ENCODE measurements around the gene MRPL20. TPM values are rescaled to one million over a fixed set of nuclear protein-coding genes. Genes with fewer than 3 reads are reported as not detected.

MRPL20 gene
- total RNA-seq (2022; extraction: Qiagen RNA extraction): 130 to 166 TPM (median 137 TPM) in 5 replicates

GRCh38 chr1:1406821-1407635, at the start of gene MRPL20:
TSS of gene MRPL20 (minus strand) at chr1:1407293. CDS start at chr1:1407217, 76 bp downstream.

GRCh38 chr1:1449099-1449739, 42.1 kb upstream of the MRPL20 start, which contains the start of gene ATAD3C:
TSS of gene ATAD3C (plus strand) at chr1:1449689. CDS start at chr1:1450684, 995 bp downstream.

GRCh38 chr1:1435106-1435903, 28.2 kb upstream of the MRPL20 start, which contains the start of gene VWA1:
TSS of gene VWA1 (plus strand) at chr1:1435690. CDS start at chr1:1435749, 59 bp downstream.

GRCh38 chr1:1421147-1421906, 14.2 kb upstream of the MRPL20 start, which contains the start of gene ANKRD65:
TSS of gene ANKRD65 (minus strand) at chr1:1421276. CDS start at chr1:1421005, 271 bp downstream.

GRCh38 chr1:1399187-1399871, 7.8 kb downstream of the MRPL20 start, which contains the start of gene CCNL2:
TSS of gene CCNL2 (minus strand) at chr1:1399335. CDS start at chr1:1399306, 29 bp downstream.

GRCh38 chr1:1374929-1375662, 32.0 kb downstream of the MRPL20 start, which contains the start of gene AURKAIP1:
TSS of gene AURKAIP1 (minus strand) at chr1:1375207. CDS start at chr1:1374756, 451 bp downstream.

GRCh38 chr1:1358433-1359271, 48.4 kb downstream of the MRPL20 start, which contains the start of gene MXRA8:
TSS of gene MXRA8 (minus strand) at chr1:1358555. CDS start at chr1:1358504, 51 bp downstream.

Other genes with a start within 250 kb of the MRPL20 start
- not detected in 5 replicates for gene TTLL10, start 233.4 kb downstream of the MRPL20 start, total RNA-seq (2022; extraction: Qiagen RNA extraction)
- 0.15 to 0.25 TPM (median 0.15 TPM) in 3 of 5 replicates, not detected in the others for gene TNFRSF18, start 200.7 kb downstream of the MRPL20 start, total RNA-seq (2022; extraction: Qiagen RNA extraction)
- 0.11 to 0.19 TPM (median 0.14 TPM) in 3 of 5 replicates, not detected in the others for gene TNFRSF4, start 193.1 kb downstream of the MRPL20 start, total RNA-seq (2022; extraction: Qiagen RNA extraction)
- 101 to 136 TPM (median 127 TPM) in 5 replicates for gene SDF4, start 175.3 kb downstream of the MRPL20 start, total RNA-seq (2022; extraction: Qiagen RNA extraction)
- 9.8 to 19.7 TPM (median 18.1 TPM) in 5 replicates for gene B3GALT6, start 175.1 kb downstream of the MRPL20 start, total RNA-seq (2022; extraction: Qiagen RNA extraction)
- 0.80 to 2.0 TPM (median 1.6 TPM) in 5 replicates for gene C1QTNF12, start 160.6 kb downstream of the MRPL20 start, total RNA-seq (2022; extraction: Qiagen RNA extraction)
- 34.9 to 47.9 TPM (median 46.3 TPM) in 5 replicates for gene UBE2J2, start 133.4 kb downstream of the MRPL20 start, total RNA-seq (2022; extraction: Qiagen RNA extraction)
- gene SCNN1D, start 126.9 kb downstream of the MRPL20 start, total RNA-seq (2022; extraction: Qiagen RNA extraction): 0.55 to 1.4 TPM (median 1.1 TPM) in 5 replicates
- gene ACAP3, start 99.4 kb downstream of the MRPL20 start, total RNA-seq (2022; extraction: Qiagen RNA extraction): 7.7 to 20.8 TPM (median 16.8 TPM) in 5 replicates
- gene PUSL1, start 98.7 kb downstream of the MRPL20 start, total RNA-seq (2022; extraction: Qiagen RNA extraction): 15.3 to 25.8 TPM (median 22.7 TPM) in 5 replicates
- gene INTS11, start 82.6 kb downstream of the MRPL20 start, total RNA-seq (2022; extraction: Qiagen RNA extraction): 44.9 to 66.1 TPM (median 60.9 TPM) in 5 replicates
- 15.0 to 22.7 TPM (median 22.0 TPM) in 5 replicates for gene CPTP, start 82.5 kb downstream of the MRPL20 start, total RNA-seq (2022; extraction: Qiagen RNA extraction)
- 0.14 to 0.30 TPM (median 0.16 TPM) in 5 replicates for gene TAS1R3, start 76.0 kb downstream of the MRPL20 start, total RNA-seq (2022; extraction: Qiagen RNA extraction)
- gene DVL1, start 57.9 kb downstream of the MRPL20 start, total RNA-seq (2022; extraction: Qiagen RNA extraction): 38.7 to 77.6 TPM (median 66.9 TPM) in 5 replicates
- 0.19 to 0.46 TPM (median 0.32 TPM) in 4 of 5 replicates, not detected in the other for gene MXRA8, start 48.7 kb downstream of the MRPL20 start, total RNA-seq (2022; extraction: Qiagen RNA extraction)
- gene AURKAIP1, start 32.1 kb downstream of the MRPL20 start, total RNA-seq (2022; extraction: Qiagen RNA extraction): 107 to 186 TPM (median 170 TPM) in 5 replicates
- gene CCNL2, start 8.0 kb downstream of the MRPL20 start, total RNA-seq (2022; extraction: Qiagen RNA extraction): 42.1 to 63.9 TPM (median 54.3 TPM) in 5 replicates
- gene ANKRD65, start 14.0 kb upstream of the MRPL20 start, total RNA-seq (2022; extraction: Qiagen RNA extraction): 0.07 to 0.19 TPM in 2 of 5 replicates, not detected in the others
- 3.6 to 14.7 TPM (median 14.1 TPM) in 5 replicates for gene VWA1, start 28.4 kb upstream of the MRPL20 start, total RNA-seq (2022; extraction: Qiagen RNA extraction)
- not detected in 5 replicates for gene ATAD3C, start 42.4 kb upstream of the MRPL20 start, total RNA-seq (2022; extraction: Qiagen RNA extraction)
- gene ATAD3B, start 64.5 kb upstream of the MRPL20 start, total RNA-seq (2022; extraction: Qiagen RNA extraction): 1.2 to 3.6 TPM (median 3.0 TPM) in 5 replicates
- gene ATAD3A, start 104.9 kb upstream of the MRPL20 start, total RNA-seq (2022; extraction: Qiagen RNA extraction): 28.1 to 41.2 TPM (median 37.2 TPM) in 5 replicates
- gene TMEM240, start 133.3 kb upstream of the MRPL20 start, total RNA-seq (2022; extraction: Qiagen RNA extraction): 0.24 to 1.1 TPM (median 0.32 TPM) in 5 replicates
- gene SSU72, start 167.6 kb upstream of the MRPL20 start, total RNA-seq (2022; extraction: Qiagen RNA extraction): 90.7 to 106 TPM (median 100 TPM) in 5 replicates
- 5.8 to 8.8 TPM (median 8.1 TPM) in 5 replicates for gene FNDC10, start 192.8 kb upstream of the MRPL20 start, total RNA-seq (2022; extraction: Qiagen RNA extraction)
- gene MIB2, start 208.2 kb upstream of the MRPL20 start, total RNA-seq (2022; extraction: Qiagen RNA extraction): 7.2 to 20.5 TPM (median 19.5 TPM) in 5 replicates
- 0.18 to 1.2 TPM (median 0.64 TPM) in 5 replicates for gene MMP23B, start 224.9 kb upstream of the MRPL20 start, total RNA-seq (2022; extraction: Qiagen RNA extraction)

All from A549 treated with Mapracorat at 1 μM for 4 hours (cell line).